HepG2 (cell line): ENCODE data around the gene SLC25A10. TPM values are rescaled to one million over a fixed set of nuclear protein-coding genes. Genes with fewer than 3 reads are reported as not detected.
A peak's percentile ranks its signal among the peaks of the same experiment; 100 is the strongest.

Experiments
- ATAC-seq: fragments of 200-7000 bp; cut with Tn5 transposase; 3 replicates; pipeline ENCODE4 v1.9.1; 2020; ENCODE audit warnings: mild to moderate bottlenecking, moderate library complexity
- BruUV-seq: library from RNA; stranded (reverse); fragments of 400-500 nt; replicated peaks from 2 replicates; lab custom pipeline; 2021; lab: Mats Ljungman, UMichigan
- CTCF ChIA-PET: fragments of 300-600 bp; formaldehyde crosslinking; extraction: SDS; loops from one replicate; lab custom pipeline; 2021; ENCODE audit warnings: low total read pairs, inconsistent platforms, low intra/inter-chr PET ratio; lab: Yijun Ruan, JAX
- POLR2A ChIA-PET: fragments of 350-600 bp; sonication (Branson Sonifier 250); formaldehyde crosslinking; loops from one replicate; lab custom pipeline; 2020; ENCODE audit warnings: antibody characterized with exemption, inconsistent platforms; lab: Yijun Ruan, JAX
- DNase-seq: peaks from one replicate; pipeline ENCODE4 v3.0.0-alpha.2; 2015; ENCODE audit warnings: low spot score
- FAIRE-seq: peaks from 3 replicates; lab custom pipeline; 2011; peaks lifted over from hg19 to GRCh38; lab: Jason Lieb, UNC
- H2AFZ ChIP-seq: one replicate; pipeline ENCODE4 v1.6.1; 2011; ENCODE audit warnings: low read length, inconsistent platforms
- H3K27ac ChIP-seq: fragments of 300-600 bp; 3 replicates; pipeline ENCODE4 v1.8.0; 2011; ENCODE audit warnings: mixed run types, mild to moderate bottlenecking, mixed read lengths, low read length, inconsistent platforms; ENCODE audit not compliant: insufficient read depth; ENCODE audit errors: extremely low read length
- H3K27me3 ChIP-seq, 2 experiments: fragments of 200-600 bp in 1 of 2; 2 replicates in 1 of 2; 3 replicates in 1 of 2; pipeline versions ENCODE4 v1.6.0 to v1.8.0; 2011; ENCODE audit warnings: low read length in 2 of 2, mild to moderate bottlenecking in 2 of 2, moderate library complexity in 2 of 2, inconsistent platforms in 1 of 2; ENCODE audit not compliant: insufficient read depth in 2 of 2, control insufficient read depth in 1 of 2
- H3K36me3 ChIP-seq, 2 experiments: fragments of 200-600 bp in 1 of 2; replicated peaks in 1 of 2; 2 replicates in 1 of 2; 3 replicates in 1 of 2; pipeline versions ENCODE4 v1.5.1 to v1.8.0; 2011; ENCODE audit warnings: low read length in 2 of 2, inconsistent platforms in 1 of 2; ENCODE audit not compliant: insufficient read depth in 2 of 2, control insufficient read depth in 1 of 2
- H3K4me1 ChIP-seq: 2 replicates; pipeline ENCODE4 v1.5.1; 2012; ENCODE audit warnings: low read length, inconsistent platforms; ENCODE audit not compliant: insufficient read depth
- H3K4me2 ChIP-seq: 2 replicates; pipeline ENCODE4 v1.6.0; 2011; ENCODE audit warnings: low read depth, low read length, inconsistent platforms
- H3K4me3 ChIP-seq, 3 experiments: fragments of 200-600 bp in 1 of 3; sonication (generic), shearing (Covaris generic) in 1 of 3; replicated peaks in 1 of 3; 2 replicates each; pipeline ENCODE4 v1.5.1; 2011 to 2016; ENCODE audit warnings: low read length in 3 of 3, inconsistent platforms in 2 of 3, low read depth in 2 of 3, mild to moderate bottlenecking in 2 of 3, control low read depth in 1 of 3, mixed read lengths in 1 of 3; ENCODE audit not compliant: insufficient read depth in 1 of 3
- H3K79me2 ChIP-seq: one replicate; pipeline ENCODE4 v1.6.1; 2011; ENCODE audit warnings: low read length, inconsistent platforms; ENCODE audit not compliant: insufficient read depth
- H3K9ac ChIP-seq: 2 replicates; pipeline ENCODE4 v1.6.0; 2011; ENCODE audit warnings: mild to moderate bottlenecking, low read depth, low read length, inconsistent platforms; ENCODE audit not compliant: insufficient read depth
- H3K9me3 ChIP-seq: 2 replicates; pipeline ENCODE4 v1.5.1; 2012; ENCODE audit warnings: mild to moderate bottlenecking, low read length
- H4K20me1 ChIP-seq: 2 replicates; pipeline ENCODE4 v1.6.0; 2011; ENCODE audit warnings: inconsistent platforms, mild to moderate bottlenecking, low read length, moderate library complexity; ENCODE audit not compliant: insufficient read depth
- AGO1 ChIP-seq: fragments of 200-400 bp; formaldehyde crosslinking; IDR thresholded peaks from 2 replicates; pipeline ENCODE4 v1.6.1; 2017; ENCODE audit warnings: mild to moderate bottlenecking, low read depth, low read length, moderate library complexity; ENCODE audit not compliant: poor library complexity, severe bottlenecking
- BHLHE40 ChIP-seq: IDR thresholded peaks from 2 replicates; pipeline ENCODE4 v1.6.1; 2011; ENCODE audit warnings: low read length, improper control_type of control experiment
- CHD2 ChIP-seq: IDR thresholded peaks from 2 replicates; pipeline ENCODE4 v1.6.1; 2011; ENCODE audit warnings: low read depth, low read length, improper control_type of control experiment
- CSRNP2 ChIP-seq: sonication (generic); formaldehyde crosslinking; conservative IDR thresholded peaks from 2 replicates; pipeline ENCODE4 v1.8.0; 2022; ENCODE audit warnings: low read depth, missing genetic modification reagents
- FOSL2 ChIP-seq: sonication (generic); formaldehyde crosslinking; IDR thresholded peaks from 2 replicates; pipeline ENCODE4 v1.4.0; 2020; ENCODE audit warnings: missing genetic modification reagents
- HDAC1 ChIP-seq: sonication (generic); formaldehyde crosslinking; IDR thresholded peaks from 2 replicates; pipeline ENCODE4 v1.5.1; 2020; ENCODE audit warnings: mild to moderate bottlenecking, missing genetic modification reagents
- HNRNPL ChIP-seq: fragments of 200-400 bp; formaldehyde crosslinking; IDR thresholded peaks from 2 replicates; pipeline ENCODE4 v1.6.1; 2017; ENCODE audit warnings: mild to moderate bottlenecking, low read depth, low read length
- MAF1 ChIP-seq: sonication (generic); formaldehyde crosslinking; IDR thresholded peaks from 2 replicates; pipeline ENCODE4 v1.5.0; 2020; ENCODE audit warnings: missing genetic modification reagents, borderline replicate concordance
- MIER2 ChIP-seq: IDR thresholded peaks from 2 replicates; pipeline ENCODE4 v1.6.1; 2016; ENCODE audit warnings: missing biosample characterization, missing genetic modification reagents
- SATB2 ChIP-seq: sonication (generic); formaldehyde crosslinking; IDR thresholded peaks from 2 replicates; pipeline ENCODE4 v1.5.0; 2020; ENCODE audit warnings: missing genetic modification reagents
- SNAPC2 ChIP-seq: sonication (generic); formaldehyde crosslinking; IDR thresholded peaks from 2 replicates; pipeline ENCODE4 v1.8.1; 2022; ENCODE audit warnings: mild to moderate bottlenecking, missing genetic modification reagents
- TEAD3 ChIP-seq: optimal IDR thresholded peaks from 2 replicates; pipeline ENCODE3; 2016; ENCODE audit warnings: borderline replicate concordance
- TSC22D2 ChIP-seq: sonication (generic); formaldehyde crosslinking; IDR thresholded peaks from 2 replicates; pipeline ENCODE4 v1.5.1; 2020; ENCODE audit warnings: missing genetic modification reagents, mild to moderate bottlenecking, borderline replicate concordance
- ZNF589 ChIP-seq: sonication (generic); formaldehyde crosslinking; conservative IDR thresholded peaks from 2 replicates; pipeline ENCODE4 v1.8.0; 2022; ENCODE audit warnings: mild to moderate bottlenecking, moderate library complexity, missing genetic modification reagents
- ZZZ3 ChIP-seq: sonication (generic); formaldehyde crosslinking; IDR thresholded peaks from 2 replicates; pipeline ENCODE4 v1.4.0; 2020; ENCODE audit warnings: missing genetic modification reagents, mild to moderate bottlenecking, borderline replicate concordance
- WGBS: methylation state at CpG from one replicate; pipeline ENCODE4 v1.1.6; 2017; ENCODE audit warnings: low lambda C conversion rate; 5-methylcytosine and 5-hydroxymethylcytosine counted together
- in situ Hi-C: cut with HindIII; loops from 2 replicates; pipeline ENCODE4 v1.10.0; 2017; ENCODE audit warnings: low pct_unique_long_range_greater_than_20kb; ENCODE audit not compliant: extremely low pct_ligation_motif_present
- intact Hi-C: fragments of 100-400 bp; cut with micrococcal nuclease; formaldehyde crosslinking; loops from one replicate; pipeline ENCODE4 v1.10.0; 2022; ENCODE audit not compliant: unreplicated experiment
- polyA plus RNA-seq, 8 experiments: library from polyadenylated mRNA; depleted of rRNA in 3 of 8; stranded (reverse) in 7 of 8; unstranded in 1 of 8; fragments of >200 nt; fragmentation: Illumina TruSeq in 4 of 8; extraction: Trizol in 4 of 8; gene quantifications; 2 replicates each; pipeline versions ENCODE4 v1.2.1 to v1.2.3, GENCODE V29; 2011 to 2016; ENCODE audit warnings: low read depth in 4 of 8, missing spikeins in 1 of 8, mixed read lengths in 1 of 8; ENCODE audit not compliant: insufficient read depth in 1 of 8
- total RNA-seq, 5 experiments: library from RNA; depleted of rRNA; stranded (reverse); fragments of >200 nt; fragmentation: Illumina TruSeq; extraction: Trizol; gene quantifications; 2 replicates each; pipeline ENCODE4 v1.2.3, GENCODE V29; 2016; ENCODE audit warnings: low read depth in 1 of 5
- TF ChIP-seq, protein P1 (sequence below): sonication (generic); formaldehyde crosslinking; IDR thresholded peaks from 2 replicates; pipeline ENCODE4 v1.5.0; 2020; ENCODE audit warnings: missing genetic modification reagents
- TF ChIP-seq, protein P2 (sequence below): IDR thresholded peaks from 2 replicates; pipeline ENCODE4 v1.6.1; 2016
- TF ChIP-seq, protein P3 (sequence below): sonication (generic); formaldehyde crosslinking; IDR thresholded peaks from 2 replicates; pipeline ENCODE4 v1.4.0; 2020; ENCODE audit warnings: missing genetic modification reagents

The SLC25A10 gene
- total and polyA plus RNA-seq, 2 of the 13 experiments (the other 11 are each of a cell fraction or from before 2014, with no cell fraction given) = 46.5 to 140 TPM

DNA sequence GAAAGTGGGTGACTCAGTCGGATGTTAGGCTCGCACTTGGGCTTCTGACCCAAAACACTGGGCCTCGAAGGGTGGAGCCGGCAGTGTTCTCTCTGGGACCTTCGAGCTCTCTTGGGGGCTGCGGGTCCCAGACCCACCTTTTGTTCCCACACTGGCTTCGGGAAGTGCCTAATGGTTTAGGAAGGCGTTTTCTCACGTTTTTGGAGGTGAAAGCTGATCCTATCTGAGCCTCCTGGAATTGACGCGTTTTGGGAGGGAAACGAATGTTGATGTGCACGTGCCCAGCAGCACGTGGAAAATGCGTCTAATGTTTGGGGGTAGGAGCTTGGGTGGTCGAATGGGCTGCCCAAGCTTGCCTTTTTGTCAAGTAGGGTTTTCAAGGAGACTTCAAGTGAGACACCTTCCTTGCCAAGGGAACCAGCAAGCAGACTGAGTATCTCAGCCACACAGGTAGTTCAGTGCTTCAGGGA, 27.6 kb upstream of the SLC25A10 start:
- peaks cover 35% of the 10 kb centered on the region for H3K79me2 ChIP-seq
- no peaks in the 10 kb centered on the region for H4K20me1 ChIP-seq
- peaks cover 33 to 42% of the 10 kb centered on the region in 2 experiments; a peak in 4 of 5 replicates for H3K36me3 ChIP-seq
- H3K9ac ChIP-seq = peak overlapping the region; percentile 94
- peaks cover 41% of the 10 kb centered on the region for H3K4me1 ChIP-seq
- H2AFZ ChIP-seq = no peak overlapping the region
- ChIA-PET POLR2A (interaction anchor here (0.8 to 4.5 kb wide), 15 partner anchors 9 to 446 kb away, joined by 3 to 124 read pairs (median 8); partner anchors contain the start of genes CCDC137, MRPL12, NDUFAF8 and OXLD1), CTCF (no interaction called here)
- DNase-seq (peak; percentile 44), ATAC-seq (no peak), FAIRE-seq (no peak)
- TSS peak; percentile 71 for BruUV-seq
- intact Hi-C loops = no loop called here
- no peaks in the 10 kb centered on the region for H3K9me3 ChIP-seq
- peak overlapping the region; percentile 94 for H3K4me2 ChIP-seq
- H3K27ac ChIP-seq = peak overlapping the region; percentile 53
- H3K27me3 ChIP-seq = no peaks in the 10 kb centered on the region; a peak in 1 of 5 replicates
- in situ Hi-C loops = no loop called here
- H3K4me3 ChIP-seq = peak overlapping the region; percentile 94 to 99 (median 96)
- 0% methylated on average over 16 of the region's 16 CpGs for WGBS
- TF ChIP-seq MIER2 (CRISPR knock-in tag) (no peak), TEAD3 (CRISPR knock-in tag) (no peak), CHD2 (no peak), ZZZ3 (CRISPR knock-in tag) (no peak), SNAPC2 (CRISPR knock-in tag) (no peak), CSRNP2 (no peak), TSC22D2 (CRISPR knock-in tag) (no peak), HDAC1 (CRISPR knock-in tag) (no peak), HNRNPL (no peak), MAF1 (CRISPR knock-in tag) (no peak), SATB2 (CRISPR knock-in tag) (no peak), ZNF589 (CRISPR knock-in tag) (peak; percentile 31; the same call in 1 of the 2 replicates), BHLHE40 (peak; percentile 63), AGO1 (no peak), FOSL2 (CRISPR knock-in tag) (peak; percentile 54; the same call in 1 of the 2 replicates)
- TF ChIP-seq, protein P1, sequence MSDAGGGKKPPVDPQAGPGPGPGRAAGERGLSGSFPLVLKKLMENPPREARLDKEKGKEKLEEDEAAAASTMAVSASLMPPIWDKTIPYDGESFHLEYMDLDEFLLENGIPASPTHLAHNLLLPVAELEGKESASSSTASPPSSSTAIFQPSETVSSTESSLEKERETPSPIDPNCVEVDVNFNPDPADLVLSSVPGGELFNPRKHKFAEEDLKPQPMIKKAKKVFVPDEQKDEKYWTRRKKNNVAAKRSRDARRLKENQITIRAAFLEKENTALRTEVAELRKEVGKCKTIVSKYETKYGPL (CRISPR knock-in tag) = no peak
- TF ChIP-seq, protein P2, sequence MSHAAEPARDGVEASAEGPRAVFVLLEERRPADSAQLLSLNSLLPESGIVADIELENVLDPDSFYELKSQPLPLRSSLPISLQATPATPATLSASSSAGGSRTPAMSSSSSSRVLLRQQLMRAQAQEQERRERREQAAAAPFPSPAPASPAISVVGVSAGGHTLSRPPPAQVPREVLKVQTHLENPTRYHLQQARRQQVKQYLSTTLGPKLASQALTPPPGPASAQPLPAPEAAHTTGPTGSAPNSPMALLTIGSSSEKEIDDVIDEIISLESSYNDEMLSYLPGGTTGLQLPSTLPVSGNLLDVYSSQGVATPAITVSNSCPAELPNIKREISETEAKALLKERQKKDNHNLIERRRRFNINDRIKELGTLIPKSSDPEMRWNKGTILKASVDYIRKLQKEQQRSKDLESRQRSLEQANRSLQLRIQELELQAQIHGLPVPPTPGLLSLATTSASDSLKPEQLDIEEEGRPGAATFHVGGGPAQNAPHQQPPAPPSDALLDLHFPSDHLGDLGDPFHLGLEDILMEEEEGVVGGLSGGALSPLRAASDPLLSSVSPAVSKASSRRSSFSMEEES (CRISPR knock-in tag) = peak; percentile 52; the same call in 1 of the 2 replicates
- TF ChIP-seq, protein P3, sequence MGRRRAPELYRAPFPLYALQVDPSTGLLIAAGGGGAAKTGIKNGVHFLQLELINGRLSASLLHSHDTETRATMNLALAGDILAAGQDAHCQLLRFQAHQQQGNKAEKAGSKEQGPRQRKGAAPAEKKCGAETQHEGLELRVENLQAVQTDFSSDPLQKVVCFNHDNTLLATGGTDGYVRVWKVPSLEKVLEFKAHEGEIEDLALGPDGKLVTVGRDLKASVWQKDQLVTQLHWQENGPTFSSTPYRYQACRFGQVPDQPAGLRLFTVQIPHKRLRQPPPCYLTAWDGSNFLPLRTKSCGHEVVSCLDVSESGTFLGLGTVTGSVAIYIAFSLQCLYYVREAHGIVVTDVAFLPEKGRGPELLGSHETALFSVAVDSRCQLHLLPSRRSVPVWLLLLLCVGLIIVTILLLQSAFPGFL (CRISPR knock-in tag) = no peak
